Measurements from ENCODE around the gene ARMC9.

GRCh38 chr2:231212329-231212845, 14.0 kb downstream of the ARMC9 start:
- TF ChIP-seq, protein P1, sequence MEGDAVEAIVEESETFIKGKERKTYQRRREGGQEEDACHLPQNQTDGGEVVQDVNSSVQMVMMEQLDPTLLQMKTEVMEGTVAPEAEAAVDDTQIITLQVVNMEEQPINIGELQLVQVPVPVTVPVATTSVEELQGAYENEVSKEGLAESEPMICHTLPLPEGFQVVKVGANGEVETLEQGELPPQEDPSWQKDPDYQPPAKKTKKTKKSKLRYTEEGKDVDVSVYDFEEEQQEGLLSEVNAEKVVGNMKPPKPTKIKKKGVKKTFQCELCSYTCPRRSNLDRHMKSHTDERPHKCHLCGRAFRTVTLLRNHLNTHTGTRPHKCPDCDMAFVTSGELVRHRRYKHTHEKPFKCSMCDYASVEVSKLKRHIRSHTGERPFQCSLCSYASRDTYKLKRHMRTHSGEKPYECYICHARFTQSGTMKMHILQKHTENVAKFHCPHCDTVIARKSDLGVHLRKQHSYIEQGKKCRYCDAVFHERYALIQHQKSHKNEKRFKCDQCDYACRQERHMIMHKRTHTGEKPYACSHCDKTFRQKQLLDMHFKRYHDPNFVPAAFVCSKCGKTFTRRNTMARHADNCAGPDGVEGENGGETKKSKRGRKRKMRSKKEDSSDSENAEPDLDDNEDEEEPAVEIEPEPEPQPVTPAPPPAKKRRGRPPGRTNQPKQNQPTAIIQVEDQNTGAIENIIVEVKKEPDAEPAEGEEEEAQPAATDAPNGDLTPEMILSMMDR (IDR thresholded peaks at IDR 0.05) = no peak
- no peak for TF ChIP-seq POLR2A (IDR thresholded peaks at IDR 0.05)

Data from uterus (tissue), 2 donors.